HFFc6 (cell line): ENCODE measurements around the gene NFXL1. TPM values are rescaled to one million over a fixed set of nuclear protein-coding genes. Genes with fewer than 3 reads are reported as not detected.

Source experiments
- DNase-seq: peaks from one replicate; pipeline ENCODE4 v3.0.0-alpha.2; 2018
- H3K27ac Mint-ChIP-seq: 2 replicates; pipeline ENCODE4 v1.8.0; 2020; ENCODE audit warnings: mild to moderate bottlenecking, mixed read lengths
- H3K27me3 Mint-ChIP-seq: 2 replicates; pipeline ENCODE4 v1.8.0; 2021; ENCODE audit warnings: mild to moderate bottlenecking, moderate library complexity, mixed read lengths; ENCODE audit not compliant: insufficient read depth
- H3K36me3 Mint-ChIP-seq: 2 replicates; pipeline ENCODE4 v1.8.0; 2021; ENCODE audit warnings: low read depth, mixed read lengths
- H3K4me1 Mint-ChIP-seq: 2 replicates; pipeline ENCODE4 v1.8.0; 2020; ENCODE audit warnings: low read depth, mixed read lengths
- H3K4me3 Mint-ChIP-seq: 2 replicates; pipeline ENCODE4 v1.8.0; 2020; ENCODE audit warnings: mild to moderate bottlenecking, moderate library complexity, mixed read lengths
- H3K9me3 Mint-ChIP-seq: 2 replicates; pipeline ENCODE4 v1.8.0; 2020; ENCODE audit warnings: mild to moderate bottlenecking, mixed read lengths
- total RNA-seq, 6 experiments: library from RNA; stranded (reverse); fragmentation: NEBNext Ultra II Directional; extraction: Animal tissue kit (Norgen Biotek cat#: 25700); gene quantifications; 2 replicates in 1 of 6; 3 replicates in 5 of 6; pipeline ENCODE4 v1.2.3, GENCODE V29; 2021
- TF ChIP-seq, protein P1 (sequence below): fragments of 200-600 bp; sonication (generic); IDR thresholded peaks from 2 replicates; pipeline ENCODE4 v1.5.0; 2021; ENCODE audit warnings: antibody characterized with exemption, mild to moderate bottlenecking

NFXL1 gene
- total RNA-seq, 6 experiments from 2014 or later, result 8.4 to 10.8 (median 10.0) TPM

DNA sequence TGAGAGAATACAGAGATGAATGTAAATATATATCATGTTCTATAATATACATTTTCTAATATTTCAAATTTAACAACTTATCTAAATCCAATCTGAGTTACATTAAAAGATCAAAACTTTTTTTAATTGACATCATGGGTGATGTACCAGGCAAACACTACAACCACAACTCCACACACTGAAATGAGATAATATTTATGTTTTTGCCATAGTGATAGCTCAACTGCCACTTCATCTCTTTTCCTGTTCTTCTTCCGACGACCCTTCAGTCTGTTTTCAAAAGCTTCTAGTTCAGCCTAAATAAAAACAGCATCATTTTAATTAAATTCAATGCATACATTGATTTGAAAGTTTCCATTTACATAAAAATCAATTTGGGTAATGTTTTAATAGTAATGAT, 66.3 kb downstream of the NFXL1 start:
- Mint-ChIP-seq H3K36me3 (peaks cover 31% of the 10 kb centered on the region), H3K27me3 (no peaks in the 10 kb centered on the region; the same call in 1 of the 2 replicates), H3K4me1 (peaks cover 39% of the 10 kb centered on the region), H3K4me3 (no peak overlapping the region), H3K27ac (no peak overlapping the region), H3K9me3 (no peaks in the 10 kb centered on the region)
- TF ChIP-seq, protein P1, sequence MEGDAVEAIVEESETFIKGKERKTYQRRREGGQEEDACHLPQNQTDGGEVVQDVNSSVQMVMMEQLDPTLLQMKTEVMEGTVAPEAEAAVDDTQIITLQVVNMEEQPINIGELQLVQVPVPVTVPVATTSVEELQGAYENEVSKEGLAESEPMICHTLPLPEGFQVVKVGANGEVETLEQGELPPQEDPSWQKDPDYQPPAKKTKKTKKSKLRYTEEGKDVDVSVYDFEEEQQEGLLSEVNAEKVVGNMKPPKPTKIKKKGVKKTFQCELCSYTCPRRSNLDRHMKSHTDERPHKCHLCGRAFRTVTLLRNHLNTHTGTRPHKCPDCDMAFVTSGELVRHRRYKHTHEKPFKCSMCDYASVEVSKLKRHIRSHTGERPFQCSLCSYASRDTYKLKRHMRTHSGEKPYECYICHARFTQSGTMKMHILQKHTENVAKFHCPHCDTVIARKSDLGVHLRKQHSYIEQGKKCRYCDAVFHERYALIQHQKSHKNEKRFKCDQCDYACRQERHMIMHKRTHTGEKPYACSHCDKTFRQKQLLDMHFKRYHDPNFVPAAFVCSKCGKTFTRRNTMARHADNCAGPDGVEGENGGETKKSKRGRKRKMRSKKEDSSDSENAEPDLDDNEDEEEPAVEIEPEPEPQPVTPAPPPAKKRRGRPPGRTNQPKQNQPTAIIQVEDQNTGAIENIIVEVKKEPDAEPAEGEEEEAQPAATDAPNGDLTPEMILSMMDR, result no peak
- no peak for DNase-seq

DNA sequence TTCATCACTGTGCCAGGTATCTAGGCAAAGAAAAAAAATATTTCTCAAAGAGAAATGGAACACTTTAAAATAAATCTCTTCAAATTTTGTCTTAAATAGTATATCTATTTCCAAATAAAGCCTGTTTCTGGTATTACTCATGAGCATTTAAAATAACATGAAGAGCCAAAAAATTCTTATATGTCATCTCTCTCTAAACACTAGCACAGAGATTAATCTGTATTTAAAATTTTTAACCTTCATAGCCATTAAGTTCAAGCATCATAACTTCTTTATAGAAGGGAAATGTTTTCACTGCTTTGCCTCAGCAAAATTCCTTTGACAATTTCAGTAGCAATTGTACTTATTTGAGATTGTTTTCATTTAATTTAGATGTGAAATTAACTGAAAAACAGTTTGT, 71.4 kb downstream of the NFXL1 start:
- DNase-seq, result no peak

GRCh38 chr4:47840291-47840690, 74.1 kb downstream of the NFXL1 start:
- Mint-ChIP-seq H3K27ac (no peak overlapping the region), H3K9me3 (no peaks in the 10 kb centered on the region), H3K27me3 (peaks cover 4% of the 10 kb centered on the region), H3K4me3 (no peak overlapping the region), H3K36me3 (peaks cover 7% of the 10 kb centered on the region; the same call in 1 of the 2 replicates), H3K4me1 (peaks cover 54% of the 10 kb centered on the region)
- TF ChIP-seq, protein P1, result no peak
- DNase-seq, result no peak

More for the DNA sequence above, 71.4 kb downstream of the NFXL1 start:
- no peak overlapping the region for H3K4me3 Mint-ChIP-seq
- no peak overlapping the region for H3K27ac Mint-ChIP-seq
- H3K27me3 Mint-ChIP-seq, result no peaks in the 10 kb centered on the region; the same call in none of the 2 replicates
- H3K36me3 Mint-ChIP-seq, result peaks cover 21% of the 10 kb centered on the region
- peaks cover 38% of the 10 kb centered on the region for H3K4me1 Mint-ChIP-seq
- no peaks in the 10 kb centered on the region for H3K9me3 Mint-ChIP-seq
- TF ChIP-seq, protein P1, result no peak

DNA sequence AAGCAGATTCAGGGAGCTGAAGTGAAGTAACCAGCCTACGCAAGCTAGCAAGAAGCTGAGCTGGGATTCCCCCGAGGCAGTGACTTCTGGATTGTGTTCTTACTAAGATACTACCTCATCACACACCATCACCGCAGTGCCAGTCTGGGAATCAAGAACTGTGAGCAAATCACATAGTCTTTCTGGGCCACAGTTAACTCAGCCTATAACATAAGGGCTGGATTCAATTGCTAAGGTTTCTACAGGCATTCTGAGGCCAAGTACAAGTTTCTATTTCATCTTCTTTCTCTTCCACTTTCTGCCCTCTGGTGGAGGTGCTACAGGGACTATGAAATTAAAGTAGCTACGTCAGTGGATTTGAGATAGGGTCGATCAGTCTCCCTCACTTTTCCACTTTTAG, 75.1 kb downstream of the NFXL1 start:
- H3K36me3 Mint-ChIP-seq, result peaks cover 5% of the 10 kb centered on the region; the same call in 1 of the 2 replicates
- H3K4me1 Mint-ChIP-seq, result peaks cover 56% of the 10 kb centered on the region
- TF ChIP-seq, protein P1, result peak; percentile 65
- no peak overlapping the region for H3K4me3 Mint-ChIP-seq
- H3K27me3 Mint-ChIP-seq, result peaks cover 4% of the 10 kb centered on the region
- H3K27ac Mint-ChIP-seq, result no peak overlapping the region
- DNase-seq, result peak; percentile 59
- no peaks in the 10 kb centered on the region for H3K9me3 Mint-ChIP-seq

GRCh38 chr4:47838445-47838844, 75.9 kb downstream of the NFXL1 start:
- Mint-ChIP-seq H3K4me1 (peaks cover 51% of the 10 kb centered on the region), H3K4me3 (no peak overlapping the region; the same call in 1 of the 2 replicates), H3K27me3 (peaks cover 4% of the 10 kb centered on the region), H3K27ac (no peak overlapping the region), H3K36me3 (no peaks in the 10 kb centered on the region; the same call in 1 of the 2 replicates), H3K9me3 (peaks cover 2% of the 10 kb centered on the region)
- TF ChIP-seq, protein P1, result 0 out of 2 replicates have a peak, but pooled peaks have one; percentile 16
- no peak for DNase-seq
